T-helper 1 cell (primary cell): ENCODE measurements around the gene TMEM87A.
"Not testable (repeated sequence)": the region's sequence is repeated elsewhere in the genome, so short reads cannot be mapped to it uniquely, and the experiment has no call there.

ENCODE experiments used
- DNase-seq, 5 donors: peaks; one replicate each; pipeline ENCODE4 v3.0.0-alpha.2; 2012 to 2020
- total RNA-seq, 4 donors: gene quantifications; one replicate each; lab custom pipeline; 2026; lab: John Stamatoyannopoulos, UW

TMEM87A gene, protein sequence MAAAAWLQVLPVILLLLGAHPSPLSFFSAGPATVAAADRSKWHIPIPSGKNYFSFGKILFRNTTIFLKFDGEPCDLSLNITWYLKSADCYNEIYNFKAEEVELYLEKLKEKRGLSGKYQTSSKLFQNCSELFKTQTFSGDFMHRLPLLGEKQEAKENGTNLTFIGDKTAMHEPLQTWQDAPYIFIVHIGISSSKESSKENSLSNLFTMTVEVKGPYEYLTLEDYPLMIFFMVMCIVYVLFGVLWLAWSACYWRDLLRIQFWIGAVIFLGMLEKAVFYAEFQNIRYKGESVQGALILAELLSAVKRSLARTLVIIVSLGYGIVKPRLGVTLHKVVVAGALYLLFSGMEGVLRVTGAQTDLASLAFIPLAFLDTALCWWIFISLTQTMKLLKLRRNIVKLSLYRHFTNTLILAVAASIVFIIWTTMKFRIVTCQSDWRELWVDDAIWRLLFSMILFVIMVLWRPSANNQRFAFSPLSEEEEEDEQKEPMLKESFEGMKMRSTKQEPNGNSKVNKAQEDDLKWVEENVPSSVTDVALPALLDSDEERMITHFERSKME
- total RNA-seq, result 85.4 to 94.5 (median 93.3) reads per million in 4 donors

DNA sequence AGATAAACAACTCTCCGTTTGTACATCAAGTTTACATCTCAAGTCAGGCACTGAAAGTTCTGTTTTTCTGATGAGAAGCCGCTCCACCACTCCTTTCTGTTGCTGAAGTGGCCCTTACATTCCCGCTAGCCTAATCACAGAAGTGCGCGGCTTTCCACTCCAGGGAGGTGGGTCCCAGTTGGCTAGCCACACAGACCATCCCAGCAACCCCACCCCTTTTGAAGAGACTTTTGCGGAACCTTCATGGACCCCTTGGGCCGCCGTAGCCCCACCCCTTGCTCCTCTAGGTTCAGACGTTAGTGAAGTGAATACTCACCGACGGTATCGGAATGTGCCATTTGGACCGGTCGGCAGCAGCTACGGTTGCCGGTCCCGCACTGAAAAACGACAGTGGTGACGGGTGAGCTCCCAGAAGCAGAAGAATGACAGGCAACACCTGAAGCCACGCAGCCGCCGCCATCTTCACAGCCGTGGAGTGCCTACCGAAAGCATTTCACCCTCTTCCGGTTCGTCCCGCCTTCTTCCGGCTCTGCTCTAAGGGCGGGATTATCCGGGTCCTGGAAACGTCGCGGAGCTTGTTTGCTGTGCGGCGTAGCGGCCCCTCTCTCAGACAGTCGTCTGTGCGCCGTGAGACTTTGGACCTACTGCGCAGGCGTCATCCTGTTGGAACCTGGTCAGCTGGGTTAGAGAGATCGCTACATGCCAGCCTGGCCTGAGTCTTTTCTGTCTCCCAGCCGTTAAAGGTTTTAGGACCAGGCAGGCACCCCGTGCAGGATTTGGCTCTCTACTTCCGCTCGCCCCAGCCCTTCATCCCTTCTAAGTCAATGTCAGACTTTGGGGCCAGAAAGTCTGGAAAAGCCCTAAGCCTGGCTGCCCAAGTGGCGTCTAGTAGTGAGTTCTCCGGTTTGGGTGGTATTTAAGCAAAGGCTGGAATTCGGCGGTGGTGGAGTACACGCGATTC, at the start of gene TMEM87A, which contains the start of gene GANC:
Gene TMEM87A, minus strand, starts transcription at position 495 of the 961 bp plus-strand sequence. Its CDS starts 35 bp downstream, at position 460.
Gene GANC, plus strand, starts transcription at position 263 of the 961 bp plus-strand sequence. CDS start 1,281 bp downstream, outside the sequence.
- peak; percentile 93 to 98 (median 94) for DNase-seq

- no peak for DNase-seq
Measured at GRCh38 chr15:42319206-42319605, 46.0 kb upstream of the TMEM87A start.

GRCh38 chr15:42316282-42316805, 43.1 kb upstream of the TMEM87A start:
- not testable (repeated sequence) for DNase-seq

DNA sequence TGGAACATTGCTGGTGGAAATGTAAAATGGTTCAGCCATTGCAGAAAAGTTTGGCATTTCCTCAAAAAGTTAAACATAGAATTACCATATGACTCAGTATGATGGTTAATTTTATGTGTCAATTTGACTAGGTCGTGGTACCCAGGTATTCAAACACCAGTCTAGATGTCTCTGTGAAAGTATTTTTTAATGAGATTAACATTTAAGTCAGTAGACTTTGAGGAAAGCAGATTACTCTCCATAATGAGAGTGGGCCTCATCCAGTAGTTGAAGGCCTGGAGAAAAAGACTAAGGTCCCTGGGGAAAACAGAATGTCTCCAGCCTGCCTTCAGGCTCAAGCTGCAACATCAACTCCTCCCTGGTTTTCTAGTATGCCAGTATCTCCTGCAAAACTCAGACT, 42.3 kb upstream of the TMEM87A start:
- no peak for DNase-seq

DNA sequence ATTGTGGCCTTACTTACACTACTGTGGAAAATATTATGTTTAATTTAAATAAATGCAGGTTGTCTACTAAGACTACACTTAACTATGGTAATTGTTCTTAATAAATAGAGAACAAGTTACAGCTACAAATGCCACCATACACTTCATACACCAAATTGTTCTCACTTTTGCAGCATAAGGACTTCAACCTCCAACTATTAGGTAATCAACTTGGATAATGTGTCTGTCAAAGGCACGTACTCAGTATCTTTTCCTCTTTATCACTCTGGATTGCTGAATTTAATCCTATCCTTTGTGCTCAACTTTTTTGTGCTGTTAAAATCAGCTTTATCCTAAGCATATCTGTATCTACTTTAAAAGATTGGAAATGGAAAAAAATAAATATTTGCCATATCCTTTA, 41.6 kb upstream of the TMEM87A start:
- DNase-seq, result no peak

DNA sequence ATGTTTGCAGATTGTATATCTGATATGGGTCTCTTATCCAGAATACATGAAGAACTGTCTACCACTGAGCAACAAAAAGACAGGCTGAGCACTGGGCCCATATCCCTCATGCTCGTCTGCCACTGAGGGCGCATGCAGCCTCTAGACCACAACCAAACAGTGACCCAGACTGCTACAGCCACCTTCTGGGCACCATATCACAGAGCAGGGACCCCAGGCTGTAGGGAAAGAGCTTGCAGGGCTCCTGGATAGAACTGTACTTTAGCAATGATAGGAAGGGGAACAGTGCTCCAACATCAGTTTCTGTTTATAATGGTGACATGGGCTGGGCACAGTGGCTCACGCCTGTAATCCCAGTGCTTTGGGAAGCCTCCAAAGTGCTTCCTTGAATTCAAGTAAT, 40.2 kb upstream of the TMEM87A start:
- no peak for DNase-seq

GRCh38 chr15:42306681-42307080, 33.4 kb upstream of the TMEM87A start:
- DNase-seq, result no peak

GRCh38 chr15:42301004-42301403, 27.8 kb upstream of the TMEM87A start:
- not testable (repeated sequence) for DNase-seq

- DNase-seq, result no peak
Measured at GRCh38 chr15:42289166-42289565, 15.9 kb upstream of the TMEM87A start.

- no peak for DNase-seq
Measured at GRCh38 chr15:42287931-42288330, 14.7 kb upstream of the TMEM87A start.

GRCh38 chr15:42286445-42287029, 13.3 kb upstream of the TMEM87A start:
- no peak for DNase-seq

DNA sequence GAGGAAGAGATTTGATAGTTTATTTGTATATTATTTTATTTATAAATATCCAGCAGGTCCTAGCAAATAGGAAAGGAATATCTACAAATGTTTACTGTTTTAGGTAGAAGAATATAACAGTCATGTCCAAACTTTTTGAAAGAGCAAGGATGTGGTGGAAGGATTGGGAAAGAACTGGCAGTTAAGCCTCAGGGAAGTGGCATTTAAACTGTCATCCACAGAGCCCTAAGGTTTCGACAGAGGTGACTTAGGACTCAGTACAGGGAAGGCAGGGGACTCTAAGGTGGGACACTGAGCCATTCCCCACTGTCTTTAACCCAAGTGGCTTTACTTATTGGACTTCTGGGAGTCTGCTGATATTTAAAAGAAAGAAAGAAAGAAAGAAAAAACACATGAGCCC, 11.8 kb upstream of the TMEM87A start:
- no peak for DNase-seq

DNA sequence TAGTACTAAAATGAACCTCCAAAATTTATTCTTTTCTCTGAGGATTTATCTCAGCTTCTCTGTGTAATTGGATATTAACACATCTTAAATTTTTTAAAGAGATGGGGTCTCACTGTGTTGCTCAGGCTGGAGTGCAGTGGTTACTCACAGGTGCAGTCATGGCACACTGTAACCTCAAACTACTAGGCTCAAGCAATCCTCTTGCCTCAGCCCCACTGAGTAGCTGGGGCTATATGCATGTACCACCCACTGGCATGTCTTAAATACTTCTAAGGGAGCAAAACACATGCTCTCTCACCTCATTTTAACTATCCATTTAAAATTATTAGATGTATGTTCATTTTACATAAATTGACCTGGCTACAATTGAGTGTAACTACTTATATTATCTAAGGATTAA, 11.3 kb upstream of the TMEM87A start:
- DNase-seq, result no peak

DNA sequence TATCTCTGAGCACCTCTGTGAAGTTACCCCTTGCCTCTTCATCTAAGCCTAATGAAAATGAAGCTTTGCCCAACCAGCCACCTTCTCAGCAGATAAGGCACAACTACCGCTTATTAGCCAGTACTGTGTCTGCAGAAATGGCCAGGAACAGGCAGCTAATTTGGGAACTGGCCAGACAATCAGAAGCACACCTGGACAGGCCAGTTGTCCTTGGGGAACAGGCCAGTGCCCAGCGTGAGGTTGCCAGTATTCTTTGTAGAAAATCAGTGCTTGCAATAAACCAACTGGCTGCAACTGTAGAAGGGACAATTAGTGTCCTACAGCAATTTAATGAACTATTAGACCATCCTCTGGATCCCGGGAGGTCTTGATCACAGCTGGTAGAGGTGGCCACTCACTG, 10.4 kb upstream of the TMEM87A start:
- no peak for DNase-seq

DNA sequence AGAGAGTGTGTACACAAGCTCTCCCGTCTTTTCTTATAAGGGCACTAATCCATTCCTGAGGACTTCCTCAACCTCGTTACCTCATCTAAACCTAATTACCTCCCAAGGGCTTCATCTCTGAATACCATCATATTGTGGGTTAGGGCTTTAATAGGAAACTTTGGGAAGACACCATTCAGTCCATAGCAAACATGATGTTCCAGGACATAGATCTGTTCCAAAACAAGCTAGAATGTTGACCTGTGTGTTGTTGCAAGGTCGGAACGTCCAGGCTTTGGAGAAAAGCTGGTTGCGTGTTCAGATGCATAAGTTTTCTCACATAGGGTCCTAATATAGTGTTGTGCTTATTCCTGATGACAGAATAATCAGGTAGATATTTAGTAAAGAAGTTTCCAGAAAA, 9.7 kb upstream of the TMEM87A start:
- no peak for DNase-seq

DNA sequence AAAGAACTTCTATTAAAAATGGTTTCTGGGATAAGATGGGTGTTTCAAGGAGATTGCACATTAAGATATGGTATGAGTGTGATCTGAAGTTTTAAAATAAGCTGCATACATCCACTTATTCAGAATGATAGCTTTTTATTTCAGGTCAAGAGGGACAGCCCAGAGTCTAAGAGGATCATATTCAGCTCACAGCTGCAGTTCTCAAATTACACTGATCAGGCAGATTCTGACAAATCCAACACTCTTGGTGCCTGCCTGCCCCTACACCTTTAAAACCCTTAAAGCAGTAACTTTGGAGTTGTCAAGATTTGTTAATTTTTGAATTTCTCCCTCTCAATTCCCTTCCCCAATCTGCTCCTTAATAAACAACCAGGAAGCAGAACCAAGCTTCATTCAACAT, 9.1 kb upstream of the TMEM87A start:
- DNase-seq, result no peak

DNA sequence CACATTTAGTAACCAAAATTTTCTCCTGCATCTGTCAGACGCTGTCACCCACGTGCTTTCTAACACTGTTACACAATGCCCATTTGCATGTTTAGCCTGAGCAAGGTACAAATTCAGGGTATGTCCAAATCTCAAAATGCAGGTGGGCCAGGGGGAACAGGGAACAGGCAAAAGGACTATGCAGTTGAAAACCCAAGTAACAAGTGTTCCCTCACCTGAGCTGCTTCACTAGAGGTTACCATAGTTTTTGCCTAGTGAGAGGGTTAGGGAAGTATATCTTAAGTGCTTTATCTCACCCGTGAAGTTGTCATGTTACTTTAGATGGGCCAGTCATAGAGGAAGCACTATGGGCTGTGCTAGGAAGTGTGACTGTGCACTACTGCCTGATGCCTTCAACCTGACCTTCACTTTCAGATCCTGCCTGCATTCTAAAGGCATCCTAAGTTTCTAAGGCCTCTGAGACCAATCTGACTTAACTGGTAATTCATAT, 6.0 kb upstream of the TMEM87A start:
- peak in 1 of 5 donors; percentile 47 for DNase-seq

- no peak for DNase-seq
Measured at GRCh38 chr15:42276762-42277161, 3.5 kb upstream of the TMEM87A start.

DNA sequence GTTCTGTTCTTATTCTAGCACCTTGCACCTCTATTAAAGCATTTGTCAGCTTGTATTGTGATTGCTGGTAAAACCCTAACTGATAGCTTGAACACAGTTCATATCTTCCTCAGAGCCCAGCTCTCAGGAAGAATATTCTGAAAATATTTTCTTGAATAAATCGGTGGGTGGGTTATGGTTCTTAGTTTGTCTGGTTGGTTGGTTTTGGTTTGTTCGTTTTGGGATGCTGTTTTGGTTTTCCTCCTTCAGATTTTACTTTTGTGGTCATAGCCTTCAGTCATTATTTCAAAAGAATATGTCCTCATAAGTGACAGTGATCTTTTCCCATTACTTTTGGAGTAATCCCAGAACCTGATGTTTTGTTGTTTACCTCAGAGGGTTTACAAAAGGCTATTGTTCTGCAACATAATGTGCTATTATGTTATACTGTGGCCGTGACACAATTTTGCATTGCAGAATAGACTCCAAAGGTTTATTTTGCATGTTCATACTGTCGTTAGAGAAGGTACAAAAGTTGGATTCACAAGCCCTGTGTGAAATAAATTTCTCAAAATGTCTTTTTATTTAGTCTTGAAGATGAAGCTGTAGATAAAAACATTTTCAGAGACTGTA, 2.7 kb upstream of the TMEM87A start:
- no peak for DNase-seq

GRCh38 chr15:42274702-42274989, 1.4 kb upstream of the TMEM87A start:
- DNase-seq, result no peak

- DNase-seq, result peak; percentile 13 to 64 (median 44)
Measured at GRCh38 chr15:42273900-42274701, 868 bp upstream of the TMEM87A start.
